ENCODE results near the gene ACR. TPM values are rescaled to one million over a fixed set of nuclear protein-coding genes. Genes with fewer than 3 reads are reported as not detected.

Gene ACR
- total and polyA plus RNA-seq, 4 experiments from 2014 or later: not detected

Other genes with a start within 250 kb of the ACR start
- gene LMF2, start 230.5 kb upstream of the ACR start, total RNA-seq: 100 to 1,000 TPM; 152 to 155 TPM
- 10 to 100 TPM; 21.7 to 33.8 TPM for gene LMF2, start 230.5 kb upstream of the ACR start, polyA plus RNA-seq
- gene NCAPH2, start 230.0 kb upstream of the ACR start, total RNA-seq: 10 to 100 TPM; 81.1 to 81.8 TPM
- 10 to 100 TPM; 36.4 to 36.9 TPM for gene NCAPH2, start 230.0 kb upstream of the ACR start, polyA plus RNA-seq
- gene SCO2, start 212.6 kb upstream of the ACR start, total RNA-seq: not detected
- gene SCO2, start 212.6 kb upstream of the ACR start, polyA plus RNA-seq: 1 to 10 TPM; 3.6 to 8.1 TPM
- gene TYMP, start 208.2 kb upstream of the ACR start, total RNA-seq: 10 to 100 TPM; 15.7 to 18.0 TPM
- gene TYMP, start 208.2 kb upstream of the ACR start, polyA plus RNA-seq: 10 to 100 TPM; 22.0 to 30.9 TPM
- gene KLHDC7B, start 192.3 kb upstream of the ACR start, total RNA-seq: 1 to 10 TPM; 7.0 to 7.5 TPM
- 1 to 10 TPM; 4.3 to 7.5 TPM for gene KLHDC7B, start 192.3 kb upstream of the ACR start, polyA plus RNA-seq
- not detected for gene SYCE3, start 175.3 kb upstream of the ACR start, total RNA-seq
- gene SYCE3, start 175.3 kb upstream of the ACR start, polyA plus RNA-seq: under 1 TPM in 1 of 2 donors, not detected in 1; 0.83 TPM
- 10 to 100 TPM; 68.0 to 70.0 TPM for gene CPT1B, start 159.8 kb upstream of the ACR start, total RNA-seq
- 1 to 10 TPM in 1 of 2 donors, not detected in 1; 2.3 TPM for gene CPT1B, start 159.8 kb upstream of the ACR start, polyA plus RNA-seq
- gene CHKB, start 155.4 kb upstream of the ACR start, total RNA-seq: 100 to 1,000 TPM; 178 to 196 TPM
- gene CHKB, start 155.4 kb upstream of the ACR start, polyA plus RNA-seq: 10 to 100 TPM; 30.7 to 40.3 TPM
- under 1 TPM; 0.22 to 0.49 TPM for gene MAPK8IP2, start 137.4 kb upstream of the ACR start, total RNA-seq
- not detected for gene MAPK8IP2, start 137.4 kb upstream of the ACR start, polyA plus RNA-seq
- 10 to 100 TPM; 83.2 to 86.8 TPM for gene ARSA, start 110.1 kb upstream of the ACR start, total RNA-seq
- 10 to 100 TPM in 1 of 2 donors, 1 to 10 TPM in 1; 7.8 to 13.0 TPM for gene ARSA, start 110.1 kb upstream of the ACR start, polyA plus RNA-seq
- gene SHANK3, start 65.4 kb upstream of the ACR start, total RNA-seq: not detected
- gene SHANK3, start 65.4 kb upstream of the ACR start, polyA plus RNA-seq: not detected
- gene RABL2B, start 45.4 kb downstream of the ACR start, total RNA-seq: 10 to 100 TPM; 76.1 to 84.5 TPM
- 10 to 100 TPM; 27.7 to 30.0 TPM for gene RABL2B, start 45.4 kb downstream of the ACR start, polyA plus RNA-seq